ENCODE data around the gene TBCC. TPM values are rescaled to one million over a fixed set of nuclear protein-coding genes. Genes with fewer than 3 reads are reported as not detected.

Gene TBCC
- total and polyA plus RNA-seq, 2 of the 13 experiments (the other 11 are each of a cell fraction or from before 2014, with no cell fraction given) = 14.8 to 36.1 TPM

GRCh38 chr6:42726485-42727086 lies 19.3 kb downstream of the TBCC start (continued):
- peak; percentile 20; the same call in 1 of the 2 replicates for TF ChIP-seq ARID4A (CRISPR knock-in tag; IDR thresholded peaks at IDR 0.05; ENCODE audit: borderline replicate concordance)
- no peak for TF ChIP-seq FIP1L1 (IDR thresholded peaks at IDR 0.05; ENCODE audit: borderline replicate concordance, insufficient read depth, low read depth, low read length)
- TF ChIP-seq SAP130 (CRISPR knock-in tag; IDR thresholded peaks at IDR 0.05; ENCODE audit: low read depth) = peak; percentile 56; the same call in 1 of the 2 replicates
- no peak; the same call in 1 of the 2 replicates for TF ChIP-seq ZNF788 (CRISPR knock-in tag; IDR thresholded peaks at IDR 0.05; ENCODE audit: borderline replicate concordance)
- TF ChIP-seq ZFP41 (CRISPR knock-in tag; IDR thresholded peaks at IDR 0.05; ENCODE audit: borderline replicate concordance) = no peak
- TF ChIP-seq THRA (CRISPR knock-in tag; IDR thresholded peaks at IDR 0.05; ENCODE audit: borderline replicate concordance) = peak; percentile 99
- TF ChIP-seq MED1 (CRISPR knock-in tag; IDR thresholded peaks at IDR 0.05) = peak; percentile 43; the same call in 1 of the 2 replicates
- TF ChIP-seq FLYWCH1 (CRISPR knock-in tag; IDR thresholded peaks at IDR 0.05) = no peak
- no peak for TF ChIP-seq TOE1 (CRISPR knock-in tag; IDR thresholded peaks at IDR 0.05)
- TF ChIP-seq FOXP1 (IDR thresholded peaks at IDR 0.05) = no peak
- TF ChIP-seq FOXP1 (CRISPR knock-in tag; IDR thresholded peaks at IDR 0.05) = peak; percentile 18; the same call in 1 of the 2 replicates
- TF ChIP-seq SMAD3 (CRISPR knock-in tag; IDR thresholded peaks at IDR 0.05) = peak; percentile 71
- TF ChIP-seq SP1 (IDR thresholded peaks at IDR 0.05) = no peak
- TF ChIP-seq SP1 (CRISPR knock-in tag; IDR thresholded peaks at IDR 0.05) = peak; percentile 55; the same call in 1 of the 2 replicates
- peak; percentile 19; the same call in 1 of the 2 replicates for TF ChIP-seq SOX5 (CRISPR knock-in tag; IDR thresholded peaks at IDR 0.05; ENCODE audit: borderline replicate concordance)
- TF ChIP-seq GATAD1 (CRISPR knock-in tag; IDR thresholded peaks at IDR 0.05) = peak; percentile 38; the same call in 1 of the 2 replicates
- no peak for TF ChIP-seq MLXIP (CRISPR knock-in tag; IDR thresholded peaks at IDR 0.05; ENCODE audit: borderline replicate concordance)
- TF ChIP-seq ETV6 (CRISPR knock-in tag; conservative IDR thresholded peaks at IDR 0.05) = no peak
- no peak for TF ChIP-seq RBAK (CRISPR knock-in tag; IDR thresholded peaks at IDR 0.05)
- no peak for TF ChIP-seq ZNF775 (CRISPR knock-in tag; IDR thresholded peaks at IDR 0.05; ENCODE audit: borderline replicate concordance)
- TF ChIP-seq ASH2L (IDR thresholded peaks at IDR 0.05; ENCODE audit: insufficient read length, low read depth, low read length) = no peak
- TF ChIP-seq FOSL2 (CRISPR knock-in tag; IDR thresholded peaks at IDR 0.05) = peak; percentile 52
- 0 out of 2 replicates have a peak, but pooled peaks have one; percentile 19 for TF ChIP-seq ERF (CRISPR knock-in tag; IDR thresholded peaks at IDR 0.05)
- TF ChIP-seq KDM2A (CRISPR knock-in tag; IDR thresholded peaks at IDR 0.05; ENCODE audit: borderline replicate concordance, low read depth) = peak; percentile 69; the same call in 1 of the 2 replicates
